Stimulated activated CD4-positive, alpha-beta T cell treated with anti-CD3 and anti-CD28 coated beads, Interleukin-15, amount 100 ng/mL, for 48 hours (primary cell): ENCODE results near the gene A1CF.

ENCODE experiments used
- DNase-seq, 2 donors: peaks; one replicate each; pipeline ENCODE4 v3.0.0-alpha.2; 2020; ENCODE audit warnings: low read depth in 2 of 2

A1CF gene

GRCh38 chr10:50861370-50861769 is 24.1 kb downstream of the A1CF start:
- no peak for DNase-seq

DNA sequence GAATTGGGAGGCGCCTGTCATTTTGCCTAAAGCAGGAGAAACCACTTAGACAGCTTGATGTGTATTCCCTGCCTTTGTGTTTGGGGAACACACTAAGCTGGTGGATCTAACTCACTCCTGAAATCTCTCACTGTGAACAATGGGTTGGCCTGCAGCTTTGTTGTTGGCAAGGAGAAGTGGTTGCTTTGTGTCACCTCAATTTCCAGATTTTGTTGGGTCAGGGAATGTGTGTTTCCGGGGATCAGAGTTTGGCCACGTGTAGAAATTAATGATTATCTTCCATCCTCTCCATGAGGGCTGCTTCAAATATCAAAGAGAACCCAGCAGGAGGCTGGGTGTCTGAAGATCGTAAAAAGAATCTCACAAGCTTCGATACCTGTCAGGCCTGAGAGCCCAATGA is 27.8 kb downstream of the A1CF start:
- no peak for DNase-seq

- no peak for DNase-seq
Observed at GRCh38 chr10:50855461-50855860, 30.0 kb downstream of the A1CF start.

GRCh38 chr10:50855015-50855414 is 30.4 kb downstream of the A1CF start:
- DNase-seq: no peak

- no peak for DNase-seq
Observed at GRCh38 chr10:50853557-50853956, 31.9 kb downstream of the A1CF start.

DNA sequence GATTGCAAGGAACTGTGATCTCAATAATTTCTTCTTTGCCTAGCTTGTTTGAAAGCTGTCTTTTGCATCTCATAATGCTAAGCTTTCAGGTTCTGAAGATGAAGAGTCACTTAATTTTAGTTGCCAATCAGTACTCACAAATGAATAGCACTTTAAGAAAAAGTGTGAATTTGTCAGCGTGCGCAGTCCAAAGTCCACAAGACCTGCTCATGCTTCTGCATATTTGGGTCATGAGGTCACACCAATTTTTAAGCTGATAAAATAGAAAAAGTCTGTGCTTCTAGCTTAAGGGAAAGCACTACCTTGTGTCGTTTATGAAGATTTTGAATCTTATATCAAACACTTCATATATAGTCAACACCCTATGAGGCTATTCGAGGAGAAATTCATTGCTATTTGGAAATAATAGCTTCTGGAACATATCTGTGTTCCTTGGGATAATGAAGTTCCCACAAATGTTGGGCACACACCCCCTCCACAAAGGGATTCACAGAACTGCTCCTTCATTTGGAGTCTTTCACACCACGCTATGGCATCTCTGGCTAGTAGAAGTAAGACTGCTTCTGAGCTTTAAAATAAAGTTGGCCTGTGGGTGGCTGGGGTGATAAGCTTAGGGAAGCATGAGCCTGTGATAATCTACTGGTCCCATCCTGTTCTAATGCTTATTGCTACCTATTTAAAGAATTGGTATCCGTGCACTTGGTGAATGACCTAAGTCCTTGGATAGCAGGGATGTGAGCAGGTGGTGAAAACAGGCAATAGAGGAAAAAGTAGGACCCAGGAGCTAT is 33.3 kb downstream of the A1CF start:
- no peak for DNase-seq

DNA sequence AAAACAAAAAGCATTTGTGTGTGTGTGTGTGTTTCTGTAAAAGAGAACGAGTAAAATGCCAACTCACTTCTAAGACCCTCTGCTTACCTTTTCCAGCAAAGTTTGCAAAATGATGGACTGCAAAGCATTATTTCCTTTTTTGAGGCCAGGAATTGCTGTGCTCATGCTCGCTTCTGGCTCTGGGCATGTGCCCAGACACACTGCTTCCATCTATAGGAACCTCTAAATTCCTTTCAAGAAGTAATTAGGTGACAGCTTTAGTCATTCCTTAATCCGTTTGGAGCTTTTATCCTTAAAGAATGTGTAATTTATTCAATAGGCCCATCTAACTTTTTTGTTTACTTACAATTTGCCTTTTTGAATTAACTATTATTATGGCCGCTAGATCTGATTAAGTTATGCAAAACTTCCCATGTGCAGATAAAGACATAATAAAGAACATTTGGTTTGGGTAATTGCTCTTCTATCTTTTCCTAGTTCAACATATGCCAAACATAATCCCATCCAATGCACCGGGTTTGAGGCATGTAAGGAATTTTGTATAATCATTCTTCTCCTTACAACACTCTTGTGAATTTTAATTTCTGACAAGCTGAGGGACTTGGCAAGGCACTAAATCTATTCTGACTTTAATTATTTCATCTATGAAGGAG is 34.7 kb downstream of the A1CF start:
- DNase-seq: no peak

DNA sequence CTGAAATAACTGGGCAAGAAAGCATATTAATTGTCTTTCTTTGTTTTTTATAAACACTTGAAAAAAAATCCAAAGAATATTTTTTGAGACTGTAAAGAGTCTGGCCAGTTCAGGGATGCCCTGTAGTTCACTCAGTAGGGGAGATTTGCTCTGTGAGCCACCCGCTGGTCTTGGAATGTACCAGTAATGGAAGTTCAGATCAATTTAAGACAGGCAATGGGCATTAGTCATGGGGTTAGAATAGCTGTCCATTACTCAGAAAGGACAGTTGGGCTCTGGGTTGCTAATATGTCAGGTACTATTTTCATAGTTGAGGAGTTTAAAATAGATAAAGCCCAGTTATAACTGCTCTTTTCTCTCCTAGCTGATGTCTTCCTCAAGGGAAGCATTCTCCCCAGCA is 38.7 kb downstream of the A1CF start:
- DNase-seq: no peak

- DNase-seq: no peak
Observed at GRCh38 chr10:50837095-50837494, 48.3 kb downstream of the A1CF start.

- no peak for DNase-seq
Observed at GRCh38 chr10:50832171-50832751, 53.2 kb downstream of the A1CF start.

GRCh38 chr10:50830066-50830465 is 55.4 kb downstream of the A1CF start:
- no peak for DNase-seq

DNA sequence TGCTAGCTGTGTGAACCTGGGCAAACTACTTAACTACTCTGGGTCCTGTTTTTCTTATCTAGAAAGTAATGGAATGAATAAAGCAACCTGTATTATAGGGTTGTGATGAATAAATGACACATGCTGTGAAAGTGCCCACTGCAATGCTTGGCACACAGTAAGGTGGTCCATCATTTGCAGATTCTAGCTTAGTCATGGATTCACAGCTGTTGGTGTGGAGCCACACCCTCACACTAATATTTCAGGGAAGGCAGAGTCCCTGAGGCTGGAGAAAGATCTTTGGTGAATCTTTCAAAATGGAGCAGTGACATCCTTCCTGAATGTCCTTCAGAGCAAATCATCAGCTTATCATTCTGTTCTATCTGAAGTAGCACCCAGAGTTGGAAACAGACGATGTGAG is 60.6 kb downstream of the A1CF start:
- DNase-seq: no peak

DNA sequence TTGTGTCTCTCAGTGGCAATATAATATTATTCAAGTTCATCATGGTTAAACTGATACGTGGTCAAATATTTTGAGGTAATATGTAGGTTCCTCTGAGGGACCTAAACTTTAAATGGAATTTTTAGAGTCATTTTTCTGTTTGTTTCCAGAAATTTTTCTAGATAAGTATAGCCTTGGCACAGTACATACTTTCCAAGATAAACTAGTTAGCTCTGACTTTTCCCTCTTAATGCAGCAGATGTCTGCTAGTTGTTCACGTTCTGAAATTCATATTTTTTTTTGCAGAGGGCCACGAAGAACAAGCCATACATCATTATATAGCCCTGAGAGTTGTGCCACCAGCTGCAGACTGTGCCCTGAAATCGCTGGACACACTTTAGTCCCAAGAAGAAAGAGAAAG is 61.6 kb downstream of the A1CF start:
- no peak for DNase-seq

- DNase-seq: no peak
Observed at GRCh38 chr10:50809596-50809995, 75.8 kb downstream of the A1CF start.

DNA sequence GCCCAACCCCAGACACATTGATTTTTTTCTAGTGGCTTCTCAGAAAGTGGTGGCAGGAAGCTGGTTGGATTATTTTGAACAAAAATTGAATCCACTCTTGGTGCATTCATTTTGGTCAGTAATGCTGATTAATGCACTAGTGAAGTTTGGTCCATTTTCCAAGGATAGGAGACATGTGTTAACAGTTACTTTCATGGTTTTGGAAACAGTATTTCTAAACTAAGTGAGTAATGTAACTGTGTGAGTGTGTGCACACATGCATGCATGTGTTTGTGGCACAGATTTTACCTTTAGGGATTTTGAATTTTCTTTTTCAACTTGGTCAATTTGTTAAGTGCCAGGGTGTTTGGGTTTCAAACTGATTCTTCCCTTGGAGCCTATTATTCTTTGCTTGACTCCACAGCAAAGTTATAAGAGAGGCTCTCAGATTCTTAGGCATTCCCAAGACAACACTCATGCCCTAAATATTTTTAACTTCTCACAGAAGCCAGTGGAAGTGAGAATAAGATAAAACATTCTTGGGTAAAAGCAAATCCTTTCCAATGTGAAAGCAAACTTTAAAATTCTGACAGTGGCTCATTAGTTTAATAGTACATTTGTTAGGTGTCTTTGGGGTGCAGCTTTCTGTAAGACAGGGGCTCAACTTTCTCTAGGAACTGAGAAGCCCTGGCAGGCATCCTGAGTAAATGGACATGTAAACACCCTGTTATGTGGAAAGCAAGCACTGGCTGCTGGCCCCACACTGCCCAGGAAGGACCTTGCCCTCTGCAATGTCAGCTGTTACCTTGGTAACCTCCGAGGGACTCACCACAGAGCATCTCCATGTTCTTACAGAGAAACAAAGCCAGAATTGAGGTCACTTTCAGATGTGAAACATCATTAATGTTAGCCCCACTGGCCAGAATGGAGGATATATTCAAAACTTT is 77.3 kb downstream of the A1CF start:
- DNase-seq: no peak

DNA sequence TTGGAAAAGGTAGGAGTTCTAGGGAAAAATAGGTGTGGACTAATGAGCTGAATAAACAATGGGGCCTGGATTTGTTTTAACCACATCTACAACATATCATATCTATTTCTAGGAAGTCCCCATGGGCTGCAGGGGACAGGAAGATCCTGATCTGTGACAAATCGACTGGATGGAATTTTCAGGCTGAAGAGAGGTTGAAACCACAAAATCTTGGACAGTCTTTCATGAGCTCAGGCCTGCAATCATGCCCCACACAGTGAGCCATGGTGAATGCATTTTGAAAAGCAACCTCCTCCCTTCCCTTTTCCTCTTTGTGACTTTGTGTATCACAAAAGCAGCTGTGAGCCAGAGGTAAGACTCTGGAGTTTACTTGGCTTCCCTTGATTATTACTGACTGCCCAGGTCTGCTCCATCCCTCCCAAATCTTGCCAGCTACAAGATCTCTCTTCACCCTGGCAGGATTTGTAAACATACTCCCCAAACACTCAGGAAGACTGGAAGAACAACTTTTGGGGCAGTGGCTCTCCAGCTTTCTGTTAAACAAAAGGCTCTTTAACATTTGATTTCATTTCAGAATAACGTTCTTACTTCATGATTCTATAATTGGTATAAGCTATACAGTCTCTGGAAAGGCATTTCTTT is 79.3 kb downstream of the A1CF start:
- no peak for DNase-seq

- no peak for DNase-seq
Observed at GRCh38 chr10:50799595-50799994, 85.8 kb downstream of the A1CF start.

DNA sequence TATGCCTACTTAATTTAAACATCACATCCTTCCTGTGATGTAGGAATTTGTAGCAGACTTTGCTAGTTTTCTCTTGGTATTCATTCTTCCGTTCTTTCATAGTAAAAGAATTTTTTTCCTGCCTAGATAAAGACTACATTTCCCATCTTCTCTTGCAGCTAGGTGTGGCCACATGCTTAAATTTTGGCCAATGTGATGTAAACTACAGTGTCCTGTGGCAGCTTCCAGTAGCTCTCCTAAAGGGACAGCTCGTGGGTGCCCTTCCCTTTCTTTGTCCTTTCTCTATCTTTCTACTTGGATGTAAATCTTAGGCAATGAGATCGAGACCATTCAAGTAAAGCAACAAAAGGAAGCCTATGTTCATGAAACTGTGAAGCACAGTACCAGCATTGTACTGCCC is 87.1 kb downstream of the A1CF start:
- no peak for DNase-seq

- DNase-seq: no peak
Observed at GRCh38 chr10:50796693-50797092, 88.7 kb downstream of the A1CF start.

GRCh38 chr10:50794490-50794889 is 90.9 kb downstream of the A1CF start:
- DNase-seq: no peak
